ENCODE data around the gene HSPA14.

Gene HSPA14

DNA sequence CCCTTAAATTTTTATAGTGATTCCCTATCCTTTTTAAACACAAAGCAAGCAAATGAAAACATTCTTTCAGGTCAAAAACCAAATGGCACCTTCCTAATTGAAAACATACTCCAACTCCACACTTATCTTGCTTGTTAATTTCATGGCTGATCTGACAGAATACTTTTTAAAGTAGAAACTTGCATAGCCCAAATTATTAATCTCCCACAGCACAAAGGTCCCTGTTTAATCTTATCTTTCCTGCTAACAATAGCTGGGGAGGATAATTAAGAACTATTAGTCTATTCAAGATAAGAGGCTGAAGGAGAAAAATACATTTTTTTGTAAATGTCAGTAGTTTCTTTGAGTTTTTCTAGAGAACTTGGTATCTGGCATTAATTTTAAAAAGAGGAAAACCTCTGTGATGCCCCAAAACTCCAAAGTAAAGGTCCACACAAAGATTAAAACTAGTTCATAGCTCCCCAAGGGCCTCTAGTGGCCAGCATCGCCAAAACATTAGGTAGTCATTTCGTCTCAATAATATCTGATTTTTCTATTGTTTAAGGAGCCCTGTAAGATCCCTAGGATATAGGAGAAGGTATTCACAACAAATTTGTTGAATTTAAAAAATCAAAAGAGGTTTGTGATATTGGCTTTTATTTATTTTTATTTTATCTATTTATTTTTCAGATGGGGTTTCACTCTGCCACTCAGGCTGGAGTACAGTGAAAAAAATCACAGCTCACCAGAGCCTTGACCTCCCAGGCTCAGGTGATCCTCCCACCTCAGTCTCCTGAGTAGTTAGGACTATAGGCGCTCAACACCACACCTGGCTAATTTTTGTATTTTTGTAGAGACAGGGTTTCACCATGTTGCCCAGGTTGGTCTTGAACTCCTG is 15.0 kb upstream of the HSPA14 start:
- TF ChIP-seq TOX (CRISPR knock-in tag; IDR thresholded peaks at IDR 0.05; ENCODE audit: borderline replicate concordance) (no peak), ZNF8 (CRISPR knock-in tag; IDR thresholded peaks at IDR 0.05) (no peak), ZNF70 (CRISPR knock-in tag; IDR thresholded peaks at IDR 0.05) (no peak), ZFP3 (CRISPR knock-in tag; IDR thresholded peaks at IDR 0.05) (no peak), ISL1 (CRISPR knock-in tag; IDR thresholded peaks at IDR 0.05) (0 out of 2 replicates have a peak, but pooled peaks have one; percentile 17), ZNF565 (CRISPR knock-in tag; conservative IDR thresholded peaks at IDR 0.05; ENCODE audit: low read depth) (no peak), TCF4 (CRISPR knock-in tag; IDR thresholded peaks at IDR 0.05; ENCODE audit: borderline replicate concordance) (peak; percentile 86), ARNTL (CRISPR knock-in tag; IDR thresholded peaks at IDR 0.05; ENCODE audit: borderline replicate concordance, low read depth) (no peak), RARB (CRISPR knock-in tag; IDR thresholded peaks at IDR 0.05) (no peak), OSR1 (CRISPR knock-in tag; IDR thresholded peaks at IDR 0.05) (no peak)
- TF ChIP-seq, protein P1, sequence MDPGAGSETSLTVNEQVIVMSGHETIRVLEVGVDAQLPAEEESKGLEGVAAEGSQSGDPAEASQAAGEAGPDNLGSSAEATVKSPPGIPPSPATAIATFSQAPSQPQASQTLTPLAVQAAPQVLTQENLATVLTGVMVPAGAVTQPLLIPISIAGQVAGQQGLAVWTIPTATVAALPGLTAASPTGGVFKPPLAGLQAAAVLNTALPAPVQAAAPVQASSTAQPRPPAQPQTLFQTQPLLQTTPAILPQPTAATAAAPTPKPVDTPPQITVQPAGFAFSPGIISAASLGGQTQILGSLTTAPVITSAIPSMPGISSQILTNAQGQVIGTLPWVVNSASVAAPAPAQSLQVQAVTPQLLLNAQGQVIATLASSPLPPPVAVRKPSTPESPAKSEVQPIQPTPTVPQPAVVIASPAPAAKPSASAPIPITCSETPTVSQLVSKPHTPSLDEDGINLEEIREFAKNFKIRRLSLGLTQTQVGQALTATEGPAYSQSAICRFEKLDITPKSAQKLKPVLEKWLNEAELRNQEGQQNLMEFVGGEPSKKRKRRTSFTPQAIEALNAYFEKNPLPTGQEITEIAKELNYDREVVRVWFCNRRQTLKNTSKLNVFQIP (CRISPR knock-in tag; IDR thresholded peaks at IDR 0.05; ENCODE audit: borderline replicate concordance, low read depth) = no peak
- TF ChIP-seq, protein P2, sequence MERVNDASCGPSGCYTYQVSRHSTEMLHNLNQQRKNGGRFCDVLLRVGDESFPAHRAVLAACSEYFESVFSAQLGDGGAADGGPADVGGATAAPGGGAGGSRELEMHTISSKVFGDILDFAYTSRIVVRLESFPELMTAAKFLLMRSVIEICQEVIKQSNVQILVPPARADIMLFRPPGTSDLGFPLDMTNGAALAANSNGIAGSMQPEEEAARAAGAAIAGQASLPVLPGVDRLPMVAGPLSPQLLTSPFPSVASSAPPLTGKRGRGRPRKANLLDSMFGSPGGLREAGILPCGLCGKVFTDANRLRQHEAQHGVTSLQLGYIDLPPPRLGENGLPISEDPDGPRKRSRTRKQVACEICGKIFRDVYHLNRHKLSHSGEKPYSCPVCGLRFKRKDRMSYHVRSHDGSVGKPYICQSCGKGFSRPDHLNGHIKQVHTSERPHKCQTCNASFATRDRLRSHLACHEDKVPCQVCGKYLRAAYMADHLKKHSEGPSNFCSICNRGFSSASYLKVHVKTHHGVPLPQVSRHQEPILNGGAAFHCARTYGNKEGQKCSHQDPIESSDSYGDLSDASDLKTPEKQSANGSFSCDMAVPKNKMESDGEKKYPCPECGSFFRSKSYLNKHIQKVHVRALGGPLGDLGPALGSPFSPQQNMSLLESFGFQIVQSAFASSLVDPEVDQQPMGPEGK (CRISPR knock-in tag; IDR thresholded peaks at IDR 0.05; ENCODE audit: borderline replicate concordance) = no peak
- peak; percentile 81 for ATAC-seq

DNA sequence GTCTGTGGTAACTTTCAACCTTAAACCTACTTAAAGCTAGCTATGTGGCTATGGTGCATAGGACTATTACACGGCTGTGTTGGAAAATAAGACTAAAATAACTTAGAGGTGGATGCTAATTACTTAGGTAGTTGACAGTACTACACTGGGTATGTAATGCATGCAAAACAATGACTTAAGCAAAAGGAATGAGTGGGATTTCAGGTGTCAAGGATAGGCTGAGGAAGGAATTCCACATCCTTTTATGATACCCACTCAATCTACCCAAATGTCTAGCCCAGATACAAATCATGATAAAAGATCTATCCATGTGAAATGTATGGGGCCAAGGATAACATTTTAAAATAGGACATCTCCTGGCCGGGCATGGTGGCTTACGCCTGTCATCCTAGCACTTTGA is 14.1 kb upstream of the HSPA14 start:
- TF ChIP-seq, protein P3, sequence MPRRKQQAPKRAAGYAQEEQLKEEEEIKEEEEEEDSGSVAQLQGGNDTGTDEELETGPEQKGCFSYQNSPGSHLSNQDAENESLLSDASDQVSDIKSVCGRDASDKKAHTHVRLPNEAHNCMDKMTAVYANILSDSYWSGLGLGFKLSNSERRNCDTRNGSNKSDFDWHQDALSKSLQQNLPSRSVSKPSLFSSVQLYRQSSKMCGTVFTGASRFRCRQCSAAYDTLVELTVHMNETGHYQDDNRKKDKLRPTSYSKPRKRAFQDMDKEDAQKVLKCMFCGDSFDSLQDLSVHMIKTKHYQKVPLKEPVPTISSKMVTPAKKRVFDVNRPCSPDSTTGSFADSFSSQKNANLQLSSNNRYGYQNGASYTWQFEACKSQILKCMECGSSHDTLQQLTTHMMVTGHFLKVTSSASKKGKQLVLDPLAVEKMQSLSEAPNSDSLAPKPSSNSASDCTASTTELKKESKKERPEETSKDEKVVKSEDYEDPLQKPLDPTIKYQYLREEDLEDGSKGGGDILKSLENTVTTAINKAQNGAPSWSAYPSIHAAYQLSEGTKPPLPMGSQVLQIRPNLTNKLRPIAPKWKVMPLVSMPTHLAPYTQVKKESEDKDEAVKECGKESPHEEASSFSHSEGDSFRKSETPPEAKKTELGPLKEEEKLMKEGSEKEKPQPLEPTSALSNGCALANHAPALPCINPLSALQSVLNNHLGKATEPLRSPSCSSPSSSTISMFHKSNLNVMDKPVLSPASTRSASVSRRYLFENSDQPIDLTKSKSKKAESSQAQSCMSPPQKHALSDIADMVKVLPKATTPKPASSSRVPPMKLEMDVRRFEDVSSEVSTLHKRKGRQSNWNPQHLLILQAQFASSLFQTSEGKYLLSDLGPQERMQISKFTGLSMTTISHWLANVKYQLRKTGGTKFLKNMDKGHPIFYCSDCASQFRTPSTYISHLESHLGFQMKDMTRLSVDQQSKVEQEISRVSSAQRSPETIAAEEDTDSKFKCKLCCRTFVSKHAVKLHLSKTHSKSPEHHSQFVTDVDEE (CRISPR knock-in tag; IDR thresholded peaks at IDR 0.05) = no peak
- TF ChIP-seq RARB (CRISPR knock-in tag; IDR thresholded peaks at IDR 0.05) (no peak), ESRRG (CRISPR knock-in tag; IDR thresholded peaks at IDR 0.05) (no peak), TOX (CRISPR knock-in tag; IDR thresholded peaks at IDR 0.05; ENCODE audit: borderline replicate concordance) (no peak), BACH2 (CRISPR knock-in tag; IDR thresholded peaks at IDR 0.05; ENCODE audit: borderline replicate concordance) (no peak), TCF4 (CRISPR knock-in tag; IDR thresholded peaks at IDR 0.05; ENCODE audit: borderline replicate concordance) (no peak), ZNF70 (CRISPR knock-in tag; IDR thresholded peaks at IDR 0.05) (no peak), PPARA (CRISPR knock-in tag; IDR thresholded peaks at IDR 0.05; ENCODE audit: borderline replicate concordance) (no peak), ZFP3 (CRISPR knock-in tag; IDR thresholded peaks at IDR 0.05) (no peak), ZNF8 (CRISPR knock-in tag; IDR thresholded peaks at IDR 0.05) (no peak), ZC3H10 (CRISPR knock-in tag; IDR thresholded peaks at IDR 0.05) (no peak)
- TF ChIP-seq, protein P4, sequence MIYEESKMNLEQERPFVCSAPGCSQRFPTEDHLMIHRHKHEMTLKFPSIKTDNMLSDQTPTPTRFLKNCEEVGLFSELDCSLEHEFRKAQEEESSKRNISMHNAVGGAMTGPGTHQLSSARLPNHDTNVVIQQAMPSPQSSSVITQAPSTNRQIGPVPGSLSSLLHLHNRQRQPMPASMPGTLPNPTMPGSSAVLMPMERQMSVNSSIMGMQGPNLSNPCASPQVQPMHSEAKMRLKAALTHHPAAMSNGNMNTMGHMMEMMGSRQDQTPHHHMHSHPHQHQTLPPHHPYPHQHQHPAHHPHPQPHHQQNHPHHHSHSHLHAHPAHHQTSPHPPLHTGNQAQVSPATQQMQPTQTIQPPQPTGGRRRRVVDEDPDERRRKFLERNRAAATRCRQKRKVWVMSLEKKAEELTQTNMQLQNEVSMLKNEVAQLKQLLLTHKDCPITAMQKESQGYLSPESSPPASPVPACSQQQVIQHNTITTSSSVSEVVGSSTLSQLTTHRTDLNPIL (CRISPR knock-in tag; IDR thresholded peaks at IDR 0.05; ENCODE audit: low read depth) = no peak
- TF ChIP-seq, protein P1 (CRISPR knock-in tag; IDR thresholded peaks at IDR 0.05; ENCODE audit: borderline replicate concordance, low read depth) = no peak
- TF ChIP-seq, protein P5, sequence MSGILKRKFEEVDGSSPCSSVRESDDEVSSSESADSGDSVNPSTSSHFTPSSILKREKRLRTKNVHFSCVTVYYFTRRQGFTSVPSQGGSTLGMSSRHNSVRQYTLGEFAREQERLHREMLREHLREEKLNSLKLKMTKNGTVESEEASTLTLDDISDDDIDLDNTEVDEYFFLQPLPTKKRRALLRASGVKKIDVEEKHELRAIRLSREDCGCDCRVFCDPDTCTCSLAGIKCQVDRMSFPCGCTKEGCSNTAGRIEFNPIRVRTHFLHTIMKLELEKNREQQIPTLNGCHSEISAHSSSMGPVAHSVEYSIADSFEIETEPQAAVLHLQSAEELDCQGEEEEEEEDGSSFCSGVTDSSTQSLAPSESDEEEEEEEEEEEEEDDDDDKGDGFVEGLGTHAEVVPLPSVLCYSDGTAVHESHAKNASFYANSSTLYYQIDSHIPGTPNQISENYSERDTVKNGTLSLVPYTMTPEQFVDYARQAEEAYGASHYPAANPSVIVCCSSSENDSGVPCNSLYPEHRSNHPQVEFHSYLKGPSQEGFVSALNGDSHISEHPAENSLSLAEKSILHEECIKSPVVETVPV (CRISPR knock-in tag; IDR thresholded peaks at IDR 0.05) = no peak
- TF ChIP-seq, protein P2 (CRISPR knock-in tag; IDR thresholded peaks at IDR 0.05; ENCODE audit: borderline replicate concordance) = no peak
- no peak for ATAC-seq
